Retina (tissue), 1 donor: ENCODE measurements around the gene PHLDA2.
A peak's percentile ranks its signal among the peaks of the same experiment; 100 is the strongest.
"Not testable (repeated sequence)": the region's sequence is repeated elsewhere in the genome, so short reads cannot be mapped to it uniquely, and the experiment has no call there.

Experiments
- DNase-seq: peaks from one replicate; pipeline ENCODE4 v3.0.0-alpha.2; 2016

The PHLDA2 gene

DNA sequence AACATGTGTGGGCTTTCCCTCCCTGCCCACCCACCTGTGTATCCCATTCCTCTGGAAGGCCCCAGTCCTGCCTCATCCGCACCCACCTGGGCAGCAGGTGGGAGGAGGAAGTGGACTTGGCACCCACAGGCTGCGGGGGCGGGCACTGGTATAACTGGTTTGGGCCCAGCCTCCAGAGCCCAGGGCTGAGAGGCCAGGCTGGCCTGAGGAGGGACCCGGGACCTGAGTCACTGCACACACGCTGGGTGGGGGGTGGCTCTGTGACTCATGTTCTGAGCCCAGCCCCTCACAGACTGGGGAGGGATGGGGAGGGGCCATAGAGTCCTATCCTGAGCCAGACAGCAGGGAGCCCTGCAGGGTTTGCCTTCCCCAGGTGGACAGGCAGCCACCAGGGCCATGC lies 16.7 kb downstream of the PHLDA2 start:
- no peak for DNase-seq

DNA sequence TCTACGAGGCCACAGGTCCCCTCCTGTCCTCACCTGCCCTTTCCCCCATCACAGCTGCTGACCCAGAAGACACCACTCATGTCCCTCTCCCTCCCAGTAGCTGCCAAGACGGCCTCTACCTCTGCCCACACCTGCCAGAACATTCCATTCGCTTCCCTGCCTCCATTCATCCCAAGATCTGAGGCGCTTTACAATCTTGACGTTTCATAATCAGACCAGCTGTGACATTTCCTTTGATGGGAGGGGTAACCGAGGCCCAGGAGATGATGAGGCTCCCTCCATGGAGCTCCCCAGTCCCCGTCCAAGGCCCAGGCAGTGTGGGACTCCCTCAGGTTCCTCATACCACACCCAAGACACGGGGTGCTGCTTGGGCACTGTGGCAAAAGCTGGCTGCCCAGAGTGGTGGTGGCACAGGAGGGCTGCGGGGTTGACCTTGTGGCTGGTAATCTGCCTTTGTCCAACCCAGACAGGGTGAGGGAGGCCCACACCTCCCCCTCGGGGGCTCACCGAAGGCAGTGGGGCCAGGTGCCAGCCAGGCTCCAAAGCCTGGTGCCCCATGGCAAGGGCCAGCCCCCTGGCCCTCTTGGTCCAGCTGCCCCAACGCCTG lies 17.3 kb downstream of the PHLDA2 start:
- DNase-seq: no peak

DNA sequence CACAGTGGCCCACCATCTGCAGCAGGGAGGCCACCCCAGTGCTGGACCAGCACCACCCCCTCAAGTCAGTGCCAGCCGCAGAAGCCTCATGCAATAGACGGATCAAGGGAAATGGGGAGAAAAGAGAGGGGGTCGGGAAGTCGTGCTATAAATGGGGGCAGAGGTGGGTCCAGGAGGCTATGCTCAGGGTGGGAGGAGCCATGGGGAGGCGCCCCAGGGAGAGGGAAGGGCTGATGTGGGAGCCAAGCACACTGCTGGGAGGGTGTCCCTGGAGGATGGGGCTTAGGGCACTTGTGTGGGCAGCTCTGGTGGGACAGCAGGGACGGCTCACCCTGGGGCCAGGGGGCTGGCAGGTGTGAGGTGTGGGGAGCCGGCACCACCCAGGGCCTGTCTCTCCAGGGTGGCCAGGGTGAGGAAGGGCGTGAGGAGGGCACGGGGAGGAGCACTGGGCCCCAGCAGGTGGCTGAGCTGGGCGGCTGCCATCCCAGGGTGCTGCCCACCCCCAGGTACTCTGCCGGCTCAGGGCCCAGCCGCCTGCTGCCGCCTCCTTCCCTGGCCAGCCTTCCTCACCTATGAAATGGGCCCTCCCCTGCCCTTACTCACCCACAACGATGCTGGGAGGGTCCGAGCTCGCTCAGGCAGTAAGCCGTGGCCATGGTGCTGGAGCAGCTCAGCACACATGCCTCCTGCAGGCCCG lies 18.0 kb downstream of the PHLDA2 start:
- no peak for DNase-seq

DNA sequence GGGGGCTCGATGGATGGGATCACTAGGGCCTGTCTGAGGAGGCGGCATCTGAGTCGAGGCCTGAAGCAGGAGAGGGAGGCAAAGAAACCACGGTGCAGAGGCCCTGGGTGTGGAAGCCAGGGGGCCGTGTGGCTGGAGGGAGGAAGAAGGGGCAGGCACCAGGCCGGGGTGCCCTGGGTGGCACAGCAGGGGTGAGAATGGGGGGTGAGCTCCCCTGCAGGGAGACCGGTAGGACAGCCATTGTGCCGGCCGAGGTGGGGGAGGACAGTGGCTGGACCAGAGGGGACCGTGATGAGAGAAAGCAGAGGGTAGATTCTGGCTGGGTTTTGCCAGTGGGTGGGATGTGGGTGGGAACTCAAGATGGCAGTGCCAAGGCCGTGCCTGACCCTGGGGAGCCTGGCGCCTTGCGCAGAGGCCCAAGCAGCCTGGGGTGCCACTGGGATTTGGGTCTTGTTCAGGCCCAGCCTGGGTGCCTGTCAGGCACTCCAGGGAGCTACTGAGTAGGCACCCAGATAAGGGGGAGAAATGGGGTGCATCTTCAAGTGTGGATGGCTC lies 18.7 kb downstream of the PHLDA2 start:
- DNase-seq: no peak

DNA sequence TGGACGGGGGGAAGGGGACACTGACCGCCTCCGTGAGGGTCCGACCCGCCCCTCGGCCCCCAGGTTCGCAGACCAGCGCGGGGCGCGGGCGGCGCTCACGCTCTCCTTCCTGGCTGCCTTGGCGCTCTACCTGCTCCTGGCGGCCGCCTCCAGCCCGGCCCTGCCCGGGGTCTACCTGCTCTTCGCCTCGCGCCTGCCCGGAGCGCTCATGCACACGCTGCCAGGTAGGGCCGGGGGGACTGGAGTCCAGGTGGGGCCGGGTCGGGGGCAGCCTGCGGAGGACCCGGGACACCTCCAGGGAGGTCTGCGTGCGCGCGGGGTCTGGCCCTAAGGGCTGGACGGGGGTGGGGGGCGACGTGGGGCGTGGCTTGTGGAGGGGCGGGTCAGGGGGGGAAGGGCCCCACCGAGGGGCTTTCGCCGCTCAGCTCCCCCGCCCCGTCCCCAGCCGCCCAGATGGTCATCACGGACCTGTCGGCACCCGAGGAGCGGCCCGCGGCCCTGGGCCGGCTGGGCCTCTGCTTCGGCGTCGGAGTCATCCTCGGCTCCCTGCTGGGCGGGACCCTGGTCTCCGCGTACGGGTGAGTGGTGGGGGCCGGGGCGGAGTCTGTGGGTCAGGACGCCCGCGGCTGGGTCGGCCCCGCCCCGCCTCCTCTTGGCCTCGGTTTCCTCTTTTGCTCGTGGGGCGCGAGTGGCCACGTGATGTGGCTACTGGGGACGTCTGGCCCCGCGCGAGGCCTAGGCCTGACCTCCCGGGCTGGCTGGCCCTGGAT lies 19.9 kb downstream of the PHLDA2 start:
- no peak for DNase-seq

DNA sequence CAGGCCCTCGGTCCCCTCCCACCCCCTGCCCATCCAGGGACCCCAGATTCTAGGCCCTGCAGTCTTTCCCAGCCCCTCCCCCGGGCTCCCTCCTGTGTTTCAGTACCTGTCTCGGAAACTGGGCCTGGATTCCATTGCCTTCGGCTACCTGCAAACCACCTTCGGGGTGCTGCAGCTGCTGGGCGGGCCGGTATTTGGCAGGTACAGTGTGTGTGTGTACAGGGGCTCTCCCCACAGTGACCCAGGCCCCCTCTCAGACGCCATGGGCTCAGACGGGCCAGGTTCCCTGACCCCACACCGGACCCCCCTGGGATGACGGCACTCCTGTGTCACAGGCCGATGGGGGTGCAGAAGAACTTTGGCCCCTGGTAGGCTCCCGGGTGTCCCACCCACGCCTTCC lies 21.1 kb downstream of the PHLDA2 start:
- no peak for DNase-seq

DNA sequence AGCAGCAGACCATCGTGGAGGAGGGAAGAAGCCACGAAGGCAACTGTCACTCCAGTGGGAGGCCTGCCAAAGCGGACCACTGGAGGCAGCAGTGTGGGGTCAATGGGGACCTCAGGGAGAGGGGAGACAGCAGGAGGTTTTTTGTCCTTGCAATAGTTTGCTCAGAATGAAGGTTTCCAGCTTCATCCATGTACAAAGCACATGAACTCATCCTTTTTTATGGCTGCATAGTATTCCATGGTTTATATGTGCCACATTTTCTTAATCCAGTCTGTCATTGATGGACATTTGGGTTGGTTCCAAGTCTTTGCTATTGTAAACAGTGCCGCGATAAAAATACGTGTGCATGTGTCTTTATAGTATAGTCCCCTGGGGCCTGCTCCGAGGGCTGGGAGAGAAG lies 23.9 kb downstream of the PHLDA2 start:
- DNase-seq: not testable (repeated sequence)

DNA sequence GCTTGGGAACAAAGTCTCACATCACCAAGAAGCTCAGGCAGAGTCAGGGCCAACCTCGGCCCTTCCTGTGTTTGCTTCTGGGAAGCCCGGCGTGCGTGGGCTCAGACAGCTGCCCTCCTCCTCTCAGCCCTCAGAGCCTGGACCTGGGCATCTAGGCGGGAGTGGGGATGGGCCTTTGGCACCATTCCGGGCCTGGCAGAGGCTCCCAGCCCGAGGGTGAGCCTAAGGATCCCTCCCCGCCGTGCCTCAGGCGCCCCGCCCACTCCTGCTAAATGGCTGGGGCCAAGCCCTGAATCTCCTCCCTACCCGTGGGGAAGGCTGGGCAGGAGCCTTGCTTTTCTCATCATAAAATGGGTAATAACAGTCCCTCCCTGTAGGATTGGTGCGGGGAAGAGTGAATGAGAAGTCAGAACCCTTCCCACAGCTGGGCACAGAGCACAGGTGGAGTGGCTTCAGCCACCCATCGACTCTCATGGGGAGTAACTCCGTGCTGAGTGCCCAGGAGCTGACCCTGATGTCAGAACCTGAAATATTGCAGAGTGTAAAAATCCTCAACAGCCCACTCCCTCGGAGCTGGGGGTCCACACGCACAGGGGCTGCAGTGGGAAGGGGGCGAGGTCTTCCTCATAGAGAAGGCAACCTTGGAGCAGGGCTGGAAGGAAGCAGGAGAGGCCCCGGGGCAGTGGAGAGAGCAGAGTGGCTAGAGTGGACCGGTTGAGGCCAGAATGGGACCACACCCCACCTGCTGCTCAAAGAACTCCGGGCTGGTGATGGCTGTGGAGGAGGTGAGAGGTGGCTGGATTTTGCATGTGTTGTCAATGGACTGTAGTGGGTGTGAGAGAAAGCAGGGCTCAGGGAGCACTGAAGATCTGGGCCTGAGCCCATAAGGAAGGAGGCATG lies 24.8 kb downstream of the PHLDA2 start:
- no peak for DNase-seq

DNA sequence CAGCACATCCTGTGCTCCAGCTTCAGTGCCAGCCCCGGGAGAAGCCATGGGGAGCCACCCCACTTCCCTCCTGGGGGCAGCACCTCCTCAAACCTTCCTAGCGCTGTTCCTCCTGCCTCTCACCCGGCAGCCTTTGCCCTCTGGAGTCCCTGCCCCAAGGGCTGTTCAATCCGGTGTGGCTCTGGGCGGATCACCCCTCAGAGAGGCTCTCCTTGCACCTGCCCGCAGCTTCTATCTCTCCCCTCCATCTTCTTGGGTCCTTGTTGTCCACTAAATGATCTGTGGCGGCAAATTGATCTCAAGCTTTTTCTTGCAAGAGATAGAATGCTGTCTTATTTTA lies 25.6 kb downstream of the PHLDA2 start:
- no peak for DNase-seq

DNA sequence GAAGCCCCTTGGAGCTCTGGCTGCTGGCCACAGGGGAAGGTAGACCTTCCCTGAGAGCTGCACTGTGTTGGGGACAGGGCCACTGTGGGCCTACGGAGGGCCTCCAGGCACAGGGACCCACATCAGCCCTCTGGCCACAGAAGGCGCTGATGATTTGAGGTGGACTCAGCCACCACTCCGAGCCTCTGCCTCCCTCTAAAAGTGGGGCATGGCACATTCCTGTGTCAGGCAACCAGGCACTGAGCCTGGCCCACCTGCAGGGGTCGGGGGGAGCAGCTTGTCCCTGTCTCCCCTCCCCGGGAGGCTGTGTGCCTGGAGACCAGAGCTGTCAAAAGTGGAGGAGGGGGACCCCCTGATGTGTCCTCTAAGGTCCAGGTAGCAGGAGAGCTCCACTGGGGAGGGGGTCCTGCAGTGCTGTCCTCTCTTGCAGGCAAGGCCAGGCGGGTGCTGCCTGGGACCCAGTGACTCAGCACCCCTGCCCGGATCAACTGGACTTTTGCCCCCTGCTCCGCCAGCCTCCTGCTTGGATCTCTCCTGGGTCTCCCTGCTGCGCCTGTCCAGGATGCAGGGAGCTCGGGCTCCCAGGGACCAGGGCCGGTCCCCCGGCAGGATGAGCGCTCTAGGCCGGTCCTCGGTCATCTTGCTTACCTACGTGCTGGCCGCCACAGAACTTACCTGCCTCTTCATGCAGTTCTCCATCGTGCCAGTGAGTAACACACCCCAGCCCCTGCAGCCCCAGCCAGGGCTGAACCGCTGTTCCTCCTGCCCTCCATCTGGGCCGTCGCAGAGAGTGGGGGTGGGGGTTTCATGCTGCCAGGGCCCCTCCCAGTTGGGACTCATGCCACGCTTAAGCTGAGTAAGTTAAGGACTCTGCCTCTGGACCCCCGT lies 26.2 kb downstream of the PHLDA2 start:
- no peak for DNase-seq

DNA sequence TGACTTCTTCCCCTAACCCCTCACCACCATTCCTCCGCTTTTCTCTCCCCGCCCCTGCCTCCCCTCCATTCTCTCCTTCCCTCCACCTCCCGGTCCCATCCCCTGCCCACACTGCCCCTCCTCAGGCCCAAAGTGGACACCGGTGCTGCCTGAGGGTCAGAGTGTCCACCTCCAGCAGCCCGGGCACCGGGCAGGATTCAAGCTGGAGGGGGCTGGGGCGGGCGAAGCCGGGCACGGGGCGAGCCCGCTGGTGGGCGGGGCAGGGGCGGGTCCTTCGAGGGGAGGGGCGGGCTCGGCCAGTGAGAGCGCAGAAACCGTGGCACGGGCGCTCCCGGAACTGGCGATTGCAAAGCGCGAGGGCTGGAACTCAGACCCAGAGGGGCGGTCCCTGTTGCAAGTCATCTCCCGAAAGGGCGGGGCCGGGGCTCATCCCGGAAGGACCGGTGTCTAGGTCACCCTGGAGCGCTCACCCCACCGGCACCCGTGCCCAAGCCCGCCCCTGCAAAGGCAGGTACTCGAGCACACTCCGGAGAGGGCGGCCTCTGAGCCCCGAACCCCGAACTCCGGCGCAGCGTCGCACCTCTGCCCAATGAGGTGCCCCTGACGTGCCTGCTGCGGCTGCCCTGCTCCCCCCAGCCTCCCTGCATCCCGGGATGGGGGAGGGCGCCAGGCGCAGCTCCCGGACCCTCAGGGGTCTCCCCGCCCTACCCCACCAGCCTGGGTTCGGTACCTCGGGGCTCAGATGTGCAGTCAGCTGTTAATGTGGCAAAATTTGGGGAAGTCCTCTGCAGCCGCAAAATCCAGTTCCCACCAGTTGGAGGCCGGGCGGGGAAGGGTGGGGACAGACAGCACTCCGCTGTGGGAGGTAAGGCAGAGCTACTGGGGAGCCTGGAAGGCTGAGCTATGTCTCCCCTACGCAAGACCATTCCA lies 27.1 kb downstream of the PHLDA2 start:
- peak; percentile 76 for DNase-seq

DNA sequence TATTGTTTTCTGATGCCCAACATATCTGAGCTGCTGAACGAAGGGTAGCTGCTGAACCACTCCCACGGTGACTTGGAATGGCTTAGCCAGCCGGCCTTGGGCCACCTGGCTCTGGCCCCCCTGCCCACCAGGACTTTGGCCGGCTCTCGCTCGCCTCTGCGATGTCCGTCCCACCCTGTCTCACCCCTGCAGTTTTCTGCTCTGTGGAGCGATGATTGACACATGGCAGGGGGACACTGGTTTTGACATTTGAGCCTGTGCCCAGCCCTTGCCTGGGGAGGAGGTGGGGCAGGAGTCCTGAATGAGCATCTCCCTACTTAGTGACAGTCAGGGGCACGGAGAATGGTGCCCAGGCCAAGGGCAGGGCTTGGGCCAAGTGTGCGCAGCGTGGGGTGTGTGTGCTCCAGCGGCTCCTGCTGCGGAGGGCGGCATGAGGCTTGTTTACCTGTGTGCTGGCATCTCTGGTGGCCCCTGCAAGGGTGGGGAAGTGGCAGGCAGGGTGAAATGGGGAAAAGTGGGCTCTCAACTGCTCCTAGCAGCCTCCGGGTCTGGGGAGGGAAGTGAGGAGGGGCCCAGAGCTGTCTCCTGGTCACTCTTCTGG lies 27.9 kb downstream of the PHLDA2 start:
- no peak for DNase-seq

DNA sequence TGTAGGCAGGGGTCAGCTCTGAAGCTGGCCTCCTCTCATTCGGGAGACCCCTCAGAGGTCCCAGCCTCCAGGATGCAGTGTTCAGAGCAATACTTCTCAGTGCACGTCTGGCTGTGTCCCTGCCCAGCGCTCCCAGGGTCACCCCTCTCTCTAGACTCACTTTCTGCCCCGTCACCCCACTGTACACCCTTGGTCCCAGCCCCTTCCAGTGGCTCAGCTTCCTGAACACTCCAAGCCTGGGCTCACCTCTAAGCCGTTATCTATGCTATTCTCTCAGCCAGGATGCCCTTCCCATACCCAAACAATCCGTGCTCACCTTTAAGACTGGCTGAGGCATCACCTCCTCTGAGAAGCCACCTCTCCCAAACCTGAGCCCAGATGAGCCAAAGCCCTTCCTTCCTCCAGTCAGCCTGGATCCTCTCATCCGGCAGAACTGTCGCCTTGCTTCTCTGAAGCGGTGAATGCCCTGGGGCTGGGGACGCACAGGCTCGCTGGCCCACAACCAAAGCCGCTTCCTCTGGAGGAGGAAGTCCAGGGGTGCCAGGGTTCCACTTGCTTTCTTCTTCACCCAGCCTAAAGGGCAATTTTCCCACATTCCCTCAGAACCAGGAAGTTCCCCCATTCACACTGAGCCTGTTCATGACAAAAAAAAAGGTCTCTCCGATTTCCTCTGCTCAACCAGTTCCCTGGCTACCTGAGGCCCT lies 30.0 kb downstream of the PHLDA2 start:
- no peak for DNase-seq

DNA sequence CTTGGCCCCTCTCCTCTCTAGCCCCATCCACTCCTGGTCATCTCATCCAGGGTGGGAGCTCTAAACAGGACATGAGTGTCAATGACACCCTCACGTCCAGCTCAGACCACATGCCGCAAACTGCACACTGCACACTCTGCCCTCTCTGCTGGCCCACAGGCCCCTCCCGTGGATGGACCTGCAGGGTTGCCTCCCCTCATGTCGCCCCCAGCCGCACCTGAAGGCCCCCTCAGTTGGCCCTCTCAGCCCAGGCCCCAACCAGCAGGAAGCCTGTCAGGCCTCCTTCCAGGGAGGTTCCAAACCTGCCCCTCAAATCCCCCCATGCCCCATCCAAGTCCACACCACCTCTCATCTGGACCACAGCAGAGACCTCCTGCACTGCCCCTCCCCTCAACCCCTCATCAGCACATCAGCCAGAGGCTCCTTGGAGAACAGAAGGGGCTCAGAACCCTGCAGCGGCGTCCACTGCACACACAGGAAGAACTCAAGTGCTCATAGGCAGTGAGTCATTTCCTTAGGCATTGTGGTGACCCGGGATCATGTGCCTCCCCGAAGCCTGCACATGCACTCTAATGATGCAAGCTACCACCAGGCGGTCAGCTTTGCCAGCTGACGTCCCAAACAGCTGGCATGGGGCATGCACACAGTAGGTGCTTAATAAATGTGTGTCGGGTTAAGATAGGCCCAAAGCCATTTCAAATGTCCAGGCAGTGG lies 30.7 kb downstream of the PHLDA2 start:
- DNase-seq: no peak

DNA sequence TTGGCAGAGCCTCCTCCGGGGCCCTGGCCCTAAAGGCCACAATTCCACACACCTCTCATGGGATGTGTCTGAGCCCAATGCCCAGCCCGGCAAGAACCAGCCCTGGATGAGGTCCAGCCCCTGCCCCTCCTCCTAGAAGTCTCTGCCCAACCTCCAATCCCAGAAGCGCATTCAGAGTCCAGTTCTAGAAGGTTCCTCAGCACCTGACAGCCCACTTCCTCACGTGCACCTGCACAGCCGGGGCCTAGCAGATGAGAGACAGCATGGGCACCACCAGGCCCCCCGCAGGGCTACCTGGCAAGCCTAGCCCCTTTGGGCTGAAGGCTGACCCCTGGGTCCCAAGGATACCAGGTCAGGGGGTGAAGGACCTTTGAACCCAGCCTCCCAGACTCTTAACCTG lies 32.2 kb downstream of the PHLDA2 start:
- DNase-seq: no peak

DNA sequence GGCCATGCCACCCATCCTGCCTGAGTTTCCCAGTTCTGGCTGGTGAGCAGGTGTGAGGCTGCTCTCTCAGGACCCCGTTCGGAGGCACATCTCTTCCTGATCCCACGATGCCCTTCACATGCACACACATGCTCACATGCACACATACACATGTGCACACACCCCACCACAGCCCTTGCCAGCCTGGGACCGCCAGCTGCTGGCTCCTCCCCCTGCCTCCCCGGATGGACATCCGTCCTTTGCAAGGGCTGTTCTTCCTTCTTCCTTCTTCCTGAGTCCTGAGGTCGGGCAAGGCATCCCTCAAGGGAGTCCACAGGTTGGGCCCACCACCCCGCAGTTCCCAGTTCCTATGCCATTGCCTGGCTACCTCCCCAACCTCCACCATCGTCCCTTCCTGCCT lies 33.2 kb downstream of the PHLDA2 start:
- no peak for DNase-seq

DNA sequence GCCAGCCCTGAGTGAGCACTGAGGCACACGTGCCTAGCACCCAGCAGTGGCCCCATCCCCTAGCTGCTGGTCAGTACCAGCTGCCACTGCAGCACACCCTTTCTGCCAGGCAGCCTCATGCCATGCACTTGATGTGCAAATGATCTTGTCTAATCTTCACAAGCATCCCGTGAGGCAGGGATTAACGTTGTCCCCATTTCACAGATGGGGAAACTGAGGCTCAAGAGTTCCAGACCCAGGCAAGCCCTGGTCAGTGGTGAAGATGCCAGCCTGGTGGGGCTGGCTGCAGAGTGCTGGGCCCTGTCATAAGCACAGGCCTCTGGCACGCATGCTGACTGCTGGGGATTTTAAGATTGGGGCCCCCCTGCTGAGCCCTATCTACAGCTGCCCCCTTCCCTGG lies 35.3 kb downstream of the PHLDA2 start:
- DNase-seq: no peak

DNA sequence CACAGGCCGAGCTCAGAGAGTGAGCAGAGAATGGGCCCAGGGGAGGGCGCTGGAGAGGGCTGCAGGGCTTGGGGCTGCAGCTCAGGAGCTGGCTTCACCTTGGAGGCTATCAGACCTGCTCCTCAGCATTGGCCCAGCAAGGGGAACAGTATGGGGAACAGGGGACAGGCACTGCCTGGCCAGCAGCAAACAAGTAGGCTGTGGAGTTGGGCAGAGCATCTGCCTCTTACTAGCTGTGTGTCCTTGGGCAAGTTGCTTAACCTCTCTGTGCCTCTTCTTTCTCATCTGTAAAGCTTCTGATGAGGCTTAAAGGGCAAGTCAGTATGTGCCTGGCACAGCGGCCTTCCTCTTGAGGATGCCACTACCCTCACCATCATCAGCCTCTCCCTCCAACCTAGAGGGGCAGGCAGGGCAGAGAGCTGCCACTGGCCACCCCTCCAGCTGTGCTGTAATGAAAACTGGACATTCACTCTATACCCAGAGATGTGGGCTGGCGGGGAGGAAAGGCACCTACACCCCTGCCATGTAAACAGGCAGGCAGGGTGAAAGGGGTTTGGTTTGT lies 36.2 kb downstream of the PHLDA2 start:
- no peak for DNase-seq
